Upper lobe of left lung (tissue), 6 donors: ENCODE measurements around the gene TMEM240. TPM values are rescaled to one million over a fixed set of nuclear protein-coding genes. Genes with fewer than 3 reads are reported as not detected.

Experiments
- ATAC-seq, 2 donors: fragments of 200-7000 bp; cut with Tn5 transposase; one replicate each; pipeline ENCODE4 v1.9.1; 2022; ENCODE audit warnings: mild to moderate bottlenecking in 2 of 2, moderate library complexity in 2 of 2; ENCODE audit not compliant: low FRiP score in 2 of 2
- DNase-seq, 2 donors: peaks; one replicate each; pipeline ENCODE4 v3.0.0-alpha.2; 2019 to 2020
- H3K27ac ChIP-seq, 4 donors: fragments of 200-600 bp; sonication (generic); one replicate each; pipeline ENCODE4 v1.5.1; 2016 to 2019
- H3K27me3 ChIP-seq, 4 donors: fragments of 200-600 bp; sonication (generic); one replicate each; pipeline ENCODE4 v1.5.1; 2017 to 2019
- H3K36me3 ChIP-seq, 4 donors: fragments of 200-600 bp; sonication (generic); one replicate each; pipeline ENCODE4 v1.5.1; 2016 to 2019
- H3K4me1 ChIP-seq, 4 donors: fragments of 200-600 bp; sonication (generic); one replicate each; pipeline ENCODE4 v1.5.1; 2018 to 2019
- H3K4me3 ChIP-seq, 4 donors: fragments of 200-600 bp; sonication (generic); one replicate each; pipeline ENCODE4 v1.5.1; 2017 to 2019; ENCODE audit warnings: mild to moderate bottlenecking in 2 of 4, moderate library complexity in 1 of 4
- H3K9me3 ChIP-seq, 4 donors: fragments of 200-600 bp; sonication (generic); one replicate each; pipeline ENCODE4 v1.5.1; 2018 to 2019
- EP300 ChIP-seq, 4 donors: sonication (generic); formaldehyde crosslinking; IDR thresholded peaks; one replicate each; pipeline ENCODE4 v1.5.1; 2017; ENCODE audit warnings: antibody characterized with exemption in 4 of 4, control low read depth in 2 of 4
- POLR2A ChIP-seq, 4 donors: fragments of 450-650 bp; IDR thresholded peaks; one replicate each; pipeline ENCODE4 v1.5.1; 2016 to 2017; ENCODE audit warnings: antibody characterized with exemption in 4 of 4, mild to moderate bottlenecking in 2 of 4
- POLR2AphosphoS5 ChIP-seq, 2 donors: sonication (generic); formaldehyde crosslinking; IDR thresholded peaks; one replicate each; pipeline ENCODE4 v1.5.1; 2017; ENCODE audit warnings: antibody characterized with exemption in 2 of 2
- WGBS, 2 donors: methylation state at CpG; one replicate each; pipeline ENCODE4 v1.1.5; 2017 to 2018; 5-methylcytosine and 5-hydroxymethylcytosine counted together
- total RNA-seq, 6 donors: library from RNA; depleted of rRNA in 4 of 6; stranded (reverse); fragments of >200 nt in 4 of 6; gene quantifications; one replicate each; pipeline versions ENCODE4 v1.1.0 to v1.2.1, GENCODE V29; 2016 to 2021
- TF ChIP-seq, protein P1 (sequence below), 6 experiments: fragments of 450-650 bp in 4 of 6; fragments of 200-600 bp in 2 of 6; sonication (generic) in 2 of 6; IDR thresholded peaks; one replicate each; pipeline ENCODE4 v1.5.1; 2016 to 2019; ENCODE audit warnings: antibody characterized with exemption in 6 of 6
- donor health status: DM: no; HTN: no; CAD: no; lungs with moderate emphysema.
- donor health status: DM: no; HTN: yes; CAD: no; lungs with severe emphysema.

The TMEM240 gene
- total RNA-seq, 6 donors from 2014 or later, result 1.8 to 3.6 (median 3.1) TPM; not detected in 1

DNA sequence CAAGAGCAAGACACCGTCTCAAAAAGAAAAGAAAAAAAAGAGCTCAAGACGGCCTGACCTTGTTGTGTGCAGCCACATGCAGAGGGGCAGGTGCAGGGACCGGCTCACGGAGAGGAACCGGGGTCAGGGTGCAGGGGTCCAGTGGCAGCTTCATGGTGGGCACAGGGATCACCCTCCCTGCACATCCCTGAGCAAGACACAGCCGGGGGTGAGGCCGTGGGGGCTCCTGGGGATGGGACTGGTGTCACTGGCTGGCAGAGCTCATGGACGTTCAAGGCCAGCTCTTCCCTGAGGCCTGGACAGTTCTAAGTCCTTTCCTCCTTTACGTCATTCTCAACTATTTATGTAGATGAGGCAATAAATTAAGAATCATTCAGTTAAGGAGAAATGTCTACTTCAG is 6.6 kb upstream of the TMEM240 start:
- peaks cover 0 to 3% (median 0%) of the 10 kb centered on the region in 4 donors for H3K4me1 ChIP-seq
- peaks cover 0 to 24% (median 15%) of the 10 kb centered on the region in 4 donors for H3K36me3 ChIP-seq
- H3K27ac ChIP-seq, result no peak overlapping the region
- ATAC-seq, result no peak
- DNase-seq, result peak in 1 of 2 donors; percentile 66
- H3K9me3 ChIP-seq, result no peaks in the 10 kb centered on the region
- no peak for TF ChIP-seq POLR2AphosphoS5 (IDR thresholded peaks at IDR 0.05)
- no peak for TF ChIP-seq EP300 (IDR thresholded peaks at IDR 0.05)
- TF ChIP-seq, protein P1, sequence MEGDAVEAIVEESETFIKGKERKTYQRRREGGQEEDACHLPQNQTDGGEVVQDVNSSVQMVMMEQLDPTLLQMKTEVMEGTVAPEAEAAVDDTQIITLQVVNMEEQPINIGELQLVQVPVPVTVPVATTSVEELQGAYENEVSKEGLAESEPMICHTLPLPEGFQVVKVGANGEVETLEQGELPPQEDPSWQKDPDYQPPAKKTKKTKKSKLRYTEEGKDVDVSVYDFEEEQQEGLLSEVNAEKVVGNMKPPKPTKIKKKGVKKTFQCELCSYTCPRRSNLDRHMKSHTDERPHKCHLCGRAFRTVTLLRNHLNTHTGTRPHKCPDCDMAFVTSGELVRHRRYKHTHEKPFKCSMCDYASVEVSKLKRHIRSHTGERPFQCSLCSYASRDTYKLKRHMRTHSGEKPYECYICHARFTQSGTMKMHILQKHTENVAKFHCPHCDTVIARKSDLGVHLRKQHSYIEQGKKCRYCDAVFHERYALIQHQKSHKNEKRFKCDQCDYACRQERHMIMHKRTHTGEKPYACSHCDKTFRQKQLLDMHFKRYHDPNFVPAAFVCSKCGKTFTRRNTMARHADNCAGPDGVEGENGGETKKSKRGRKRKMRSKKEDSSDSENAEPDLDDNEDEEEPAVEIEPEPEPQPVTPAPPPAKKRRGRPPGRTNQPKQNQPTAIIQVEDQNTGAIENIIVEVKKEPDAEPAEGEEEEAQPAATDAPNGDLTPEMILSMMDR (IDR thresholded peaks at IDR 0.05), result no peak
- no peak for TF ChIP-seq POLR2A (IDR thresholded peaks at IDR 0.05)
- H3K4me3 ChIP-seq, result no peak overlapping the region
- H3K27me3 ChIP-seq, result no peaks in the 10 kb centered on the region
- WGBS, 2 donors, result 91 to 96% methylated on average over 8 to 9 of the region's 9 CpGs

DNA sequence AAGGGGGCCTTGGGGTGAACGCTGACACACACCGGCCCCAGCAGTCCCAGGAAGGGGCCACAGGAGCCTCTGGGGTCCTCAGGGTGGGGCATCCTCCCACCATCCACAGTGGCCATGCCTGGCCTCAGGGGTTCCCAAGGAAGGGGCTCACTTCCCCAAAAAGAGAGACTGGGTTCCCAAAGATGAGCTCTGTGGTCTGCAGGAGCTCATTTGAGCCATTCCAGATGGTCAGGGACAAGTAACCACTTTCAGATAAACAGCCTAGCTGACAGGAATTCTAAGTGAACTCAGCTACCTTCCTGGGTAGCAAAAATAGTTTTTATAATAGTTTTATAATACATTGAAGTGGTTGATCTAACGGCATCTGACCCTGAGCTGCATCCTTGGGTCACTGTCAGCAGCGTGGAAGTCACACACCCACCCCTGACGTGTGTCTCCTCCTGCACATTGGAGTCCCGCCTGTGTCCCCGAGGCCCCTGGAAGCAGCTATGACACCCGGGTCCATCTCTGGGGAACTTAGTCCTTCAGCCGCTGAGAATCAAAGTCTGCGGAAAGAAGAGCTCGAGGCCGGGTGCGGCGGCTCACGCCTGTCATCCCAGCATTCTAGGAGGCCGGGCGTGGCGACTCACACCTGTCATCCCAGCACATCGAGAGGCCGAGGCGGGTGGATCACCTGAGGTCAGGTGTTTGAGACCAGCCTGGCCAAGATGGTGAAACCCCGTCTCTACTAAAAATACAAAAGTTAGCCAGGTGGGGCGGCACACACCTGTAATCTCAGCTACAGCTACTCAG is 5.7 kb upstream of the TMEM240 start:
- Histone ChIP-seq H3K4me3 (no peak overlapping the region), H3K36me3 (peaks cover 0 to 32% (median 20%) of the 10 kb centered on the region in 4 donors), H3K27me3 (no peaks in the 10 kb centered on the region), H3K4me1 (peaks cover under 1 to 6% (median 2%) of the 10 kb centered on the region in 4 donors), H3K27ac (no peak overlapping the region), H3K9me3 (no peaks in the 10 kb centered on the region)
- WGBS, 2 donors, result 89 to 90% methylated on average over 7 to 23 of the region's 23 CpGs
- ATAC-seq, result no peak
- TF ChIP-seq, protein P1 (IDR thresholded peaks at IDR 0.05), result no peak
- no peak for TF ChIP-seq EP300 (IDR thresholded peaks at IDR 0.05)
- peak in 1 of 2 donors; percentile 74 for DNase-seq

DNA sequence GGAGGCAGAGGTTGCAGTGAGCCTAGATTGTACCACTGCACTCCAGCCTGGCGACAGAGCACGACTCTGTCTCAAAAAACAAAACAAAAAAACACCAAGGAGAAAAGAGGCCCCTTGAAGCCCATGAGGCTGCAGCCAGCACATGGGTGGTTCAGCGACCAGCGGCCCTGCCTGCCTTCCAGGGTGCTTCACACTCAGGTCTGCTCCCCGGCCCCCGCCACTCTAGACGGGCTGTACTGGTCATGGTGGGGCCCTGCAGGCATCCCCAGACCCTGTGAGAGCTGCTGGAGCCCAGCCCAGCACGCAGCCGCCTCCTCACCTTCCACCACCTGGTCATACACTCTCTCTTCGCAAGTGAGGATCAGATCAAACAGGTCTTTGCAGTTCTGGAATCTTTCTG is 4.1 kb upstream of the TMEM240 start:
- no peaks in the 10 kb centered on the region for H3K27me3 ChIP-seq
- no peak overlapping the region for H3K27ac ChIP-seq
- H3K9me3 ChIP-seq, result no peaks in the 10 kb centered on the region
- peaks cover 8 to 18% (median 11%) of the 10 kb centered on the region in 4 donors for H3K4me1 ChIP-seq
- H3K4me3 ChIP-seq, result no peak overlapping the region
- WGBS, 2 donors, result 92% methylated on average over 10 of the region's 10 CpGs
- DNase-seq, result peak in 1 of 2 donors; percentile 58
- peaks cover 0 to 36% (median 23%) of the 10 kb centered on the region in 4 donors for H3K36me3 ChIP-seq
- no peak for ATAC-seq
- TF ChIP-seq EP300 (IDR thresholded peaks at IDR 0.05) (no peak), POLR2AphosphoS5 (IDR thresholded peaks at IDR 0.05) (no peak), POLR2A (IDR thresholded peaks at IDR 0.05) (no peak)
- TF ChIP-seq, protein P1 (IDR thresholded peaks at IDR 0.05), result no peak

DNA sequence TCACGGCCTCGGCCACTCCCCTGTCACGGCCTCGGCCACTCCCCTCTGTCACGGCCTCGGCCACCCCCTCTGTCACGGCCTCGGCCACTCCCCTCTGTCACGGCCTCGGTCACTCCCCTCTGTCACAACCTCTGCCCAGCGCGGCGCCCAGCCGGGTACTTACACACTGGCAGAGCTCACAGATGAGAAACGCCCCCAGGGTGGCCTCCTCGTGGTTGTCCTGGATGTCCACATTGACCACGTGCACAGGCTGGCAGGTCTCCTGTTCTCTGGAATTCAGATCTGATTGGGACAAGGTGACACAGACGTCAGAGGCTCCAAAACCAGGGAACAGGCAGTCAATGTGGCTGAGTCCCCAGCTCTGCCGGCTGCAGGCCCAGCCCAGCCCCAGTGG is 3.3 kb upstream of the TMEM240 start:
- TF ChIP-seq, protein P1 (IDR thresholded peaks at IDR 0.05), result no peak
- no peak for TF ChIP-seq POLR2AphosphoS5 (IDR thresholded peaks at IDR 0.05)
- no peak for TF ChIP-seq POLR2A (IDR thresholded peaks at IDR 0.05)
- TF ChIP-seq EP300 (IDR thresholded peaks at IDR 0.05), result no peak
- H3K36me3 ChIP-seq, result peaks cover 0 to 36% (median 23%) of the 10 kb centered on the region in 4 donors
- no peaks in the 10 kb centered on the region for H3K9me3 ChIP-seq
- H3K27ac ChIP-seq, result no peak overlapping the region
- no peaks in the 10 kb centered on the region for H3K27me3 ChIP-seq
- ATAC-seq (no peak), DNase-seq (peak in 1 of 2 donors; percentile 81)
- no peak overlapping the region for H3K4me3 ChIP-seq
- H3K4me1 ChIP-seq, result peaks cover 17 to 24% (median 18%) of the 10 kb centered on the region in 4 donors
- 74 to 77% methylated on average over 14 to 19 of the region's 19 CpGs for WGBS, 2 donors
